Measurements from ENCODE around the gene RNASE11. TPM values are rescaled to one million over a fixed set of nuclear protein-coding genes. Genes with fewer than 3 reads are reported as not detected.

The RNASE11 gene
- total and polyA plus RNA-seq, 9 of the 15 experiments (the other 6 are each of a cell fraction or from before 2014, with no cell fraction given) = 0.16 to 0.29 (median 0.22) TPM; not detected in 6

GRCh38 chr14:20555845-20556244 is 32.0 kb downstream of the RNASE11 start:
- Histone ChIP-seq H3K79me2 (ENCODE audit: control insufficient read depth, insufficient read depth, low read length) (no peaks in the 10 kb centered on the region), H3K4me3 (no peak overlapping the region), H3K9me3 (replicated peaks; ENCODE audit: control insufficient read depth, insufficient read depth, low read depth, low read length) (no peaks in the 10 kb centered on the region), H2AFZ (ENCODE audit: low read depth, low read length) (no peak overlapping the region), H3K9ac (ENCODE audit: insufficient read depth in 1 of 2, low read depth in 2 of 2, low read length in 2 of 2) (no peak overlapping the region), H3K9me1 (ENCODE audit: control insufficient read depth, insufficient read depth, low read length) (no peaks in the 10 kb centered on the region), H3K36me3 (ENCODE audit: control insufficient read depth, insufficient read depth, low read length) (no peaks in the 10 kb centered on the region), H3K27ac (ENCODE audit: extremely low read depth, low read depth, low read length) (no peak overlapping the region), H4K20me1 (replicated peaks; ENCODE audit: control insufficient read depth, insufficient read depth, low read length) (no peaks in the 10 kb centered on the region), H3K27me3 (ENCODE audit: control insufficient read depth in 2 of 2, insufficient read depth in 2 of 2, low read length in 2 of 2) (no peaks in the 10 kb centered on the region), H3K4me1 (replicated peaks in 1 of 2; ENCODE audit: control insufficient read depth in 2 of 2, insufficient read depth in 2 of 2, low read length in 2 of 2) (peaks cover 0 to 18% of the 10 kb centered on the region in 2 experiments; a peak in 3 of 5 replicates), H3K4me2 (ENCODE audit: insufficient read depth, low read length) (no peak overlapping the region)
- TF ChIP-seq ZKSCAN8 (CRISPR knock-in tag; IDR thresholded peaks at IDR 0.05) (no peak), ZNF23 (CRISPR knock-in tag; IDR thresholded peaks at IDR 0.05) (no peak), SMARCE1 (IDR thresholded peaks at IDR 0.05) (no peak), NCOR1 (IDR thresholded peaks at IDR 0.05) (no peak), JUN (IDR thresholded peaks at IDR 0.05; ENCODE audit: borderline replicate concordance, low read depth, low read length) (no peak), JUN (CRISPR knock-in tag; IDR thresholded peaks at IDR 0.05; ENCODE audit: borderline replicate concordance) (no peak), GTF2B (IDR thresholded peaks at IDR 0.05; ENCODE audit: extremely low read depth, insufficient read length) (no peak)
- TF ChIP-seq, protein P1, sequence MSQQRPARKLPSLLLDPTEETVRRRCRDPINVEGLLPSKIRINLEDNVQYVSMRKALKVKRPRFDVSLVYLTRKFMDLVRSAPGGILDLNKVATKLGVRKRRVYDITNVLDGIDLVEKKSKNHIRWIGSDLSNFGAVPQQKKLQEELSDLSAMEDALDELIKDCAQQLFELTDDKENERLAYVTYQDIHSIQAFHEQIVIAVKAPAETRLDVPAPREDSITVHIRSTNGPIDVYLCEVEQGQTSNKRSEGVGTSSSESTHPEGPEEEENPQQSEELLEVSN (IDR thresholded peaks at IDR 0.05; ENCODE audit: borderline replicate concordance in 1 of 2, extremely low read depth in 1 of 2, insufficient read depth in 1 of 2, insufficient read length in 1 of 2, low read depth in 1 of 2, low read length in 1 of 2, poor library complexity in 1 of 2, severe bottlenecking in 1 of 2) = no peak
- TF ChIP-seq, protein P2, sequence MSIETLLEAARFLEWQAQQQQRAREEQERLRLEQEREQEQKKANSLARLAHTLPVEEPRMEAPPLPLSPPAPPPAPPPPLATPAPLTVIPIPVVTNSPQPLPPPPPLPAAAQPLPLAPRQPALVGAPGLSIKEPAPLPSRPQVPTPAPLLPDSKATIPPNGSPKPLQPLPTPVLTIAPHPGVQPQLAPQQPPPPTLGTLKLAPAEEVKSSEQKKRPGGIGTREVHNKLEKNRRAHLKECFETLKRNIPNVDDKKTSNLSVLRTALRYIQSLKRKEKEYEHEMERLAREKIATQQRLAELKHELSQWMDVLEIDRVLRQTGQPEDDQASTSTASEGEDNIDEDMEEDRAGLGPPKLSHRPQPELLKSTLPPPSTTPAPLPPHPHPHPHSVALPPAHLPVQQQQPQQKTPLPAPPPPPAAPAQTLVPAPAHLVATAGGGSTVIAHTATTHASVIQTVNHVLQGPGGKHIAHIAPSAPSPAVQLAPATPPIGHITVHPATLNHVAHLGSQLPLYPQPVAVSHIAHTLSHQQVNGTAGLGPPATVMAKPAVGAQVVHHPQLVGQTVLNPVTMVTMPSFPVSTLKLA (conservative IDR thresholded peaks at IDR 0.05) = no peak
- ChIA-PET POLR2A (interaction anchor here (0.8 kb wide), 1 partner anchor 45 kb away, joined by 3 read pairs; no protein-coding TSS in a partner anchor), CTCF (ENCODE audit: low intra/inter-chr PET ratio) (no interaction called here)
- ATAC-seq = no peak
- 85% methylated on average over 3 of the region's 3 CpGs for WGBS (ENCODE audit: insufficient coverage, low coverage, missing lambda C conversion rate)
- no peak for FAIRE-seq
- no TSS peak for BruUV-seq (replicated peaks)
- intact Hi-C loops (cut with micrococcal nuclease) (no loop called here), in situ Hi-C loops (cut with MboI) (no loop called here)
- no peak for DNase-seq (ENCODE audit: extremely low read depth in 1 of 4, low spot score in 3 of 4)

All from K562 (cell line).